Endothelial cell of umbilical vein (primary cell): ENCODE results near the gene DNAJB1. TPM values are rescaled to one million over a fixed set of nuclear protein-coding genes. Genes with fewer than 3 reads are reported as not detected.

Source experiments
- BruUV-seq: library from RNA; stranded (reverse); fragments of 400-500 nt; replicated peaks from 2 replicates; lab custom pipeline; 2021; lab: Mats Ljungman, UMichigan
- CTCF ChIA-PET: fragments of 300-600, 350-600 bp; sonication (Branson Sonifier 250); formaldehyde crosslinking; loops from one replicate; lab custom pipeline; 2021; ENCODE audit warnings: antibody characterized with exemption, inconsistent platforms; lab: Charles Lee
- POLR2A ChIA-PET: fragments of 300-600, 350-600 bp; sonication (Branson Sonifier 250); formaldehyde crosslinking; loops from one replicate; lab custom pipeline; 2021; ENCODE audit warnings: antibody characterized with exemption, inconsistent platforms; lab: Charles Lee
- DNase-seq: peaks from one replicate; pipeline ENCODE4 v3.0.0-alpha.2; 2011; ENCODE audit warnings: low read depth, low spot score
- FAIRE-seq: peaks from 2 replicates; lab custom pipeline; 2011; peaks lifted over from hg19 to GRCh38; lab: Jason Lieb, UNC
- H2AFZ ChIP-seq: 2 replicates; pipeline ENCODE4 v1.6.0; 2012; ENCODE audit warnings: low read depth, low read length, control low read depth, inconsistent platforms
- H3K27ac ChIP-seq: 2 replicates; pipeline ENCODE4 v1.5.1; 2011; ENCODE audit warnings: low read depth, mild to moderate bottlenecking, control low read depth, low read length, moderate library complexity; ENCODE audit not compliant: insufficient read depth
- H3K27me3 ChIP-seq, 2 experiments: 2 replicates each; pipeline versions ENCODE4 v1.6.0 to v1.6.1; 2011; ENCODE audit warnings: low read length in 2 of 2, mixed read lengths in 1 of 2; ENCODE audit not compliant: control insufficient read depth in 2 of 2, insufficient read depth in 2 of 2
- H3K36me3 ChIP-seq, 2 experiments: 2 replicates in 1 of 2; 3 replicates in 1 of 2; pipeline ENCODE4 v1.5.1; 2011; ENCODE audit warnings: low read length in 2 of 2, mild to moderate bottlenecking in 1 of 2, moderate library complexity in 1 of 2; ENCODE audit not compliant: control insufficient read depth in 2 of 2, insufficient read depth in 2 of 2; ENCODE audit errors: extremely low read depth in 1 of 2
- H3K4me1 ChIP-seq: 3 replicates; pipeline ENCODE4 v1.5.1; 2011; ENCODE audit warnings: mild to moderate bottlenecking, low read length; ENCODE audit not compliant: control insufficient read depth, insufficient read depth; ENCODE audit errors: extremely low read depth
- H3K4me2 ChIP-seq: 2 replicates; pipeline ENCODE4 v1.6.1; 2011; ENCODE audit warnings: low read length, control low read depth, mixed read lengths; ENCODE audit not compliant: insufficient read depth
- H3K4me3 ChIP-seq, 3 experiments: fragments of 200-600 bp in 1 of 3; sonication (generic), shearing (Covaris generic) in 1 of 3; replicated peaks in 1 of 3; 2 replicates each; pipeline ENCODE4 v1.5.1; 2011 to 2016; ENCODE audit warnings: control low read depth in 3 of 3, low read length in 3 of 3, mild to moderate bottlenecking in 2 of 3, inconsistent platforms in 1 of 3, low read depth in 1 of 3, moderate library complexity in 1 of 3; ENCODE audit not compliant: insufficient read depth in 1 of 3
- H3K79me2 ChIP-seq: 2 replicates; pipeline ENCODE4 v1.6.0; 2012; ENCODE audit warnings: low read length, inconsistent platforms; ENCODE audit not compliant: control insufficient read depth, insufficient read depth
- H3K9ac ChIP-seq: replicated peaks from 2 replicates; pipeline ENCODE3; 2011; ENCODE audit warnings: low read length, control low read depth; ENCODE audit not compliant: insufficient read depth; ENCODE audit errors: extremely low read depth
- H3K9me1 ChIP-seq: replicated peaks from 3 replicates; pipeline ENCODE4 v1.6.0; 2011; ENCODE audit warnings: mild to moderate bottlenecking, low read length; ENCODE audit not compliant: control insufficient read depth, insufficient read depth; ENCODE audit errors: extremely low read depth
- H3K9me3 ChIP-seq: replicated peaks from 2 replicates; pipeline ENCODE4 v1.5.1; 2012; ENCODE audit warnings: low read length, inconsistent platforms; ENCODE audit not compliant: control insufficient read depth, insufficient read depth
- H4K20me1 ChIP-seq: replicated peaks from 2 replicates; pipeline ENCODE3; 2011; ENCODE audit warnings: mild to moderate bottlenecking, low read length; ENCODE audit not compliant: control insufficient read depth, insufficient read depth; ENCODE audit errors: extremely low read depth
- EZH2 ChIP-seq: IDR thresholded peaks from 2 replicates; pipeline ENCODE4 v1.6.1; 2012; ENCODE audit warnings: borderline replicate concordance, low read depth, mild to moderate bottlenecking, moderate library complexity, low read length, inconsistent platforms; ENCODE audit not compliant: severe bottlenecking
- FOS ChIP-seq: IDR thresholded peaks from 2 replicates; pipeline ENCODE4 v1.6.1; 2011; ENCODE audit warnings: mild to moderate bottlenecking, low read length, moderate library complexity, borderline replicate concordance; ENCODE audit not compliant: insufficient read depth
- GATA2 ChIP-seq: IDR thresholded peaks from 2 replicates; pipeline ENCODE4 v1.7.0; 2011; ENCODE audit warnings: low read depth, mild to moderate bottlenecking, moderate library complexity, mixed read lengths, low read length; ENCODE audit not compliant: insufficient read length, insufficient read depth
- JUN ChIP-seq: IDR thresholded peaks from 2 replicates; pipeline ENCODE4 v1.6.1; 2011; ENCODE audit warnings: borderline replicate concordance, low read depth; ENCODE audit not compliant: insufficient read length, insufficient read depth
- MYC ChIP-seq: IDR thresholded peaks from one replicate; pipeline ENCODE4 v1.6.1; 2011; ENCODE audit warnings: mild to moderate bottlenecking, low read depth, low read length
- POLR2A ChIP-seq: IDR thresholded peaks from 2 replicates; pipeline ENCODE4 v1.6.1; 2012; ENCODE audit warnings: low read depth, mild to moderate bottlenecking, control low read depth, low read length
- POLR2AphosphoS5 ChIP-seq: IDR thresholded peaks from 2 replicates; pipeline ENCODE4 v1.6.1; 2012; ENCODE audit warnings: low read depth, mild to moderate bottlenecking, control low read depth, low read length, moderate library complexity; ENCODE audit not compliant: insufficient read depth
- dilution Hi-C: fragments of 300-500 bp; cut with MboI; formaldehyde crosslinking; loops from one replicate; pipeline ENCODE4 v1.15.0; 2019; ENCODE audit warnings: low sequenced_read_pairs; ENCODE audit not compliant: extremely low pct_ligation_motif_present
- intact Hi-C: fragments of 100-400 bp; cut with micrococcal nuclease; formaldehyde crosslinking; loops from one replicate; pipeline ENCODE4 v1.10.0; 2022
- polyA plus RNA-seq, 4 experiments: library from polyadenylated mRNA; depleted of rRNA in 3 of 4; stranded (reverse) in 3 of 4; unstranded in 1 of 4; fragments of >200 nt; gene quantifications; 2 replicates each; pipeline versions ENCODE4 v1.2.1 to v1.2.3, GENCODE V29; 2011 to 2012; ENCODE audit warnings: missing spikeins in 1 of 4
- total RNA-seq: library from RNA; stranded (reverse); gene quantifications from 2 replicates; pipeline ENCODE4 v1.2.3, GENCODE V29; 2021
- TF ChIP-seq, protein P1 (sequence below): IDR thresholded peaks from 2 replicates; pipeline ENCODE4 v1.6.1; 2011; ENCODE audit not compliant: insufficient read depth, insufficient read length
- TF ChIP-seq, protein P2 (sequence below), 2 donors: IDR thresholded peaks; 1 replicate in 1 of 2; 2 replicates in 1 of 2; pipeline ENCODE4 v1.5.1; 2011; ENCODE audit warnings: low read length in 2 of 2, mild to moderate bottlenecking in 2 of 2, moderate library complexity in 2 of 2, control low read depth in 1 of 2, inconsistent platforms in 1 of 2, low read depth in 1 of 2; ENCODE audit not compliant: insufficient read depth in 1 of 2; ENCODE audit errors: extremely low read depth in 1 of 2

Gene DNAJB1
- total and polyA plus RNA-seq, 2 donors (not counting 3 experiments of a cell fraction or from before 2014, with no cell fraction given): 58.6 to 59.8 TPM

DNA sequence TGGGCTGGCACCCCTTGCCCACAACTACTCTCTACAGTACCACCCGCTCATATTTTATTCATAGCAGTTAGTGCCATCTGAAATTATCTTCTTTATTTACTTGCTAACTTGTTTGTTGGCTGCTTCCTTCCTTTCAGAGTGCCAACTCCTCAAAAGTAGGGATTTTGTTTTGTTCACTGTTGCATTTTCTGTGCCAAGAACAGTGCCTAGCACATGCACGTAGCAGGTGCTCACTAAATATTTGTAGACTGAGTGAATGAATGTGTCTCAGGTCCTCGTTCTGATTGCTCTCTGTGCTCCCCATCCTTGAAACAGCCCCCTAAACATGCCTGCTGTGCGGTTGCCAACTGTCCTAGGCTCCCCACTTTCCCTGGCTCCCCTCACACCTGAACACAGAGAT, 23.8 kb downstream of the DNAJB1 start:
- dilution Hi-C loops: no loop called here
- H3K4me2 ChIP-seq: peak overlapping the region; percentile 3
- peaks cover 23% of the 10 kb centered on the region for H3K79me2 ChIP-seq
- H3K9me3 ChIP-seq: no peaks in the 10 kb centered on the region
- intact Hi-C loops: no loop called here
- ChIA-PET POLR2A (no interaction called here), CTCF (no interaction called here)
- peaks cover 3 to 7% of the 10 kb centered on the region in 2 experiments for H3K36me3 ChIP-seq
- no peak overlapping the region for H3K27ac ChIP-seq
- peaks cover 23% of the 10 kb centered on the region for H3K4me1 ChIP-seq
- BruUV-seq: TSS peak; percentile 22
- no peaks in the 10 kb centered on the region for H4K20me1 ChIP-seq
- no peak for TF ChIP-seq POLR2AphosphoS5
- no peak for TF ChIP-seq MYC
- TF ChIP-seq, protein P1, sequence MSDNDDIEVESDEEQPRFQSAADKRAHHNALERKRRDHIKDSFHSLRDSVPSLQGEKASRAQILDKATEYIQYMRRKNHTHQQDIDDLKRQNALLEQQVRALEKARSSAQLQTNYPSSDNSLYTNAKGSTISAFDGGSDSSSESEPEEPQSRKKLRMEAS: no peak
- no peak for TF ChIP-seq EZH2
- no peak for TF ChIP-seq GATA2
- TF ChIP-seq, protein P2, sequence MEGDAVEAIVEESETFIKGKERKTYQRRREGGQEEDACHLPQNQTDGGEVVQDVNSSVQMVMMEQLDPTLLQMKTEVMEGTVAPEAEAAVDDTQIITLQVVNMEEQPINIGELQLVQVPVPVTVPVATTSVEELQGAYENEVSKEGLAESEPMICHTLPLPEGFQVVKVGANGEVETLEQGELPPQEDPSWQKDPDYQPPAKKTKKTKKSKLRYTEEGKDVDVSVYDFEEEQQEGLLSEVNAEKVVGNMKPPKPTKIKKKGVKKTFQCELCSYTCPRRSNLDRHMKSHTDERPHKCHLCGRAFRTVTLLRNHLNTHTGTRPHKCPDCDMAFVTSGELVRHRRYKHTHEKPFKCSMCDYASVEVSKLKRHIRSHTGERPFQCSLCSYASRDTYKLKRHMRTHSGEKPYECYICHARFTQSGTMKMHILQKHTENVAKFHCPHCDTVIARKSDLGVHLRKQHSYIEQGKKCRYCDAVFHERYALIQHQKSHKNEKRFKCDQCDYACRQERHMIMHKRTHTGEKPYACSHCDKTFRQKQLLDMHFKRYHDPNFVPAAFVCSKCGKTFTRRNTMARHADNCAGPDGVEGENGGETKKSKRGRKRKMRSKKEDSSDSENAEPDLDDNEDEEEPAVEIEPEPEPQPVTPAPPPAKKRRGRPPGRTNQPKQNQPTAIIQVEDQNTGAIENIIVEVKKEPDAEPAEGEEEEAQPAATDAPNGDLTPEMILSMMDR (IDR thresholded peaks at IDR 0.05; ENCODE audit: extremely low read depth in 1 of 2, insufficient read depth in 1 of 2, low read depth in 1 of 2, low read length in 2 of 2): no peak
- TF ChIP-seq POLR2A: no peak
- no peak for TF ChIP-seq JUN
- TF ChIP-seq FOS: no peak
- peak overlapping the region in 1 of 3 experiments; percentile 68 for H3K4me3 ChIP-seq
- FAIRE-seq (no peak), DNase-seq (no peak)
- H3K9me1 ChIP-seq: no peaks in the 10 kb centered on the region
- no peak overlapping the region for H2AFZ ChIP-seq
- H3K27me3 ChIP-seq: no peaks in the 10 kb centered on the region
- no peak overlapping the region for H3K9ac ChIP-seq
